ENCODE data around the gene UIMC1.

DNA sequence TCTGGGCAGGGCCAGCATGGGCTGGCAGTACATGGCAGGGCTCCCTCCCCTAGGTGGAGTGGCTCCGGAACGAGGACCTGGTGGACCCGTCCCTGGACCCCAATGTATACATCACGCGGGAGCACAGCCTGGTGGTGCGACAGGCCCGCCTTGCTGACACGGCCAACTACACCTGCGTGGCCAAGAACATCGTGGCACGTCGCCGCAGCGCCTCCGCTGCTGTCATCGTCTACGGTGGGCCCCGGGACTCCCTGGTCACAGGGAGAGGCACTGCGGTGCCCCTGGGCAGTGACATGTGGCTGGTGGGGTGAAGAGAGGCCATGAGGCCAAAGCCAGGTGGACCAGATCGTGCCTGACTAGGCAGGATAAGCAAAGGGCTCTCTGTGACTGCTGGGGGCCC, 137.8 kb downstream of the UIMC1 start:
- TF ChIP-seq, protein P1, sequence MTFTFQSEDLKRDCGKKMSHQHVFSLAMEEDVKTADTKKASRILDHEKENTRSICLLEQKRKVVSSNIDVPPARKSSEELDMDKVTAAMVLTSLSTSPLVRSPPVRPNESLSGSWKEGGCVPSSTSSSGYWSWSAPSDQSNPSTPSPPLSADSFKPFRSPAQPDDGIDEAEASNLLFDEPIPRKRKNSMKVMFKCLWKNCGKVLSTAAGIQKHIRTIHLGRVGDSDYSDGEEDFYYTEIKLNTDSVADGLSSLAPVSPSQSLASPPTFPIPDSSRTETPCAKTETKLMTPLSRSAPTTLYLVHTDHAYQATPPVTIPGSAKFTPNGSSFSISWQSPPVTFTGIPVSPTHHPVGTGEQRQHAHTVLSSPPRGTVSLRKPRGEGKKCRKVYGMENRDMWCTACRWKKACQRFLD (CRISPR knock-in tag; IDR thresholded peaks at IDR 0.05; ENCODE audit: borderline replicate concordance) = no peak
- TF ChIP-seq ZNF207 (IDR thresholded peaks at IDR 0.05; ENCODE audit: borderline replicate concordance) = no peak
- TF ChIP-seq BRCA1 (CRISPR knock-in tag; IDR thresholded peaks at IDR 0.05) = no peak
- TF ChIP-seq ZNF577 (CRISPR knock-in tag; IDR thresholded peaks at IDR 0.05; ENCODE audit: borderline replicate concordance, low read depth) = no peak
- TF ChIP-seq, protein P2, sequence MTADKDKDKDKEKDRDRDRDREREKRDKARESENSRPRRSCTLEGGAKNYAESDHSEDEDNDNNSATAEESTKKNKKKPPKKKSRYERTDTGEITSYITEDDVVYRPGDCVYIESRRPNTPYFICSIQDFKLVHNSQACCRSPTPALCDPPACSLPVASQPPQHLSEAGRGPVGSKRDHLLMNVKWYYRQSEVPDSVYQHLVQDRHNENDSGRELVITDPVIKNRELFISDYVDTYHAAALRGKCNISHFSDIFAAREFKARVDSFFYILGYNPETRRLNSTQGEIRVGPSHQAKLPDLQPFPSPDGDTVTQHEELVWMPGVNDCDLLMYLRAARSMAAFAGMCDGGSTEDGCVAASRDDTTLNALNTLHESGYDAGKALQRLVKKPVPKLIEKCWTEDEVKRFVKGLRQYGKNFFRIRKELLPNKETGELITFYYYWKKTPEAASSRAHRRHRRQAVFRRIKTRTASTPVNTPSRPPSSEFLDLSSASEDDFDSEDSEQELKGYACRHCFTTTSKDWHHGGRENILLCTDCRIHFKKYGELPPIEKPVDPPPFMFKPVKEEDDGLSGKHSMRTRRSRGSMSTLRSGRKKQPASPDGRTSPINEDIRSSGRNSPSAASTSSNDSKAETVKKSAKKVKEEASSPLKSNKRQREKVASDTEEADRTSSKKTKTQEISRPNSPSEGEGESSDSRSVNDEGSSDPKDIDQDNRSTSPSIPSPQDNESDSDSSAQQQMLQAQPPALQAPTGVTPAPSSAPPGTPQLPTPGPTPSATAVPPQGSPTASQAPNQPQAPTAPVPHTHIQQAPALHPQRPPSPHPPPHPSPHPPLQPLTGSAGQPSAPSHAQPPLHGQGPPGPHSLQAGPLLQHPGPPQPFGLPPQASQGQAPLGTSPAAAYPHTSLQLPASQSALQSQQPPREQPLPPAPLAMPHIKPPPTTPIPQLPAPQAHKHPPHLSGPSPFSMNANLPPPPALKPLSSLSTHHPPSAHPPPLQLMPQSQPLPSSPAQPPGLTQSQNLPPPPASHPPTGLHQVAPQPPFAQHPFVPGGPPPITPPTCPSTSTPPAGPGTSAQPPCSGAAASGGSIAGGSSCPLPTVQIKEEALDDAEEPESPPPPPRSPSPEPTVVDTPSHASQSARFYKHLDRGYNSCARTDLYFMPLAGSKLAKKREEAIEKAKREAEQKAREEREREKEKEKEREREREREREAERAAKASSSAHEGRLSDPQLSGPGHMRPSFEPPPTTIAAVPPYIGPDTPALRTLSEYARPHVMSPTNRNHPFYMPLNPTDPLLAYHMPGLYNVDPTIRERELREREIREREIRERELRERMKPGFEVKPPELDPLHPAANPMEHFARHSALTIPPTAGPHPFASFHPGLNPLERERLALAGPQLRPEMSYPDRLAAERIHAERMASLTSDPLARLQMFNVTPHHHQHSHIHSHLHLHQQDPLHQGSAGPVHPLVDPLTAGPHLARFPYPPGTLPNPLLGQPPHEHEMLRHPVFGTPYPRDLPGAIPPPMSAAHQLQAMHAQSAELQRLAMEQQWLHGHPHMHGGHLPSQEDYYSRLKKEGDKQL (CRISPR knock-in tag; IDR thresholded peaks at IDR 0.05; ENCODE audit: low read depth) = no peak
